ENCODE data around the gene FER. TPM values are rescaled to one million over a fixed set of nuclear protein-coding genes. Genes with fewer than 3 reads are reported as not detected.

Gene FER
- total RNA-seq, 1 donor from 2014 or later = 38.2 TPM

- Mint-ChIP-seq H3K9me3 (ENCODE audit: unreplicated experiment) (no peaks in the 10 kb centered on the region), H3K4me3 (ENCODE audit: unreplicated experiment) (no peak overlapping the region), H3K27ac (ENCODE audit: unreplicated experiment) (no peak overlapping the region), H3K4me1 (ENCODE audit: unreplicated experiment) (no peaks in the 10 kb centered on the region), H3K27me3 (ENCODE audit: unreplicated experiment) (no peaks in the 10 kb centered on the region), H3K36me3 (ENCODE audit: unreplicated experiment) (peaks cover 5% of the 10 kb centered on the region)
- DNase-seq (ENCODE audit: extremely low spot score, unreplicated experiment) = no peak
- TF ChIP-seq CTCF (IDR thresholded peaks at IDR 0.05) = no peak
These were observed 430.1 kb downstream of the FER start for GRCh38 chr5:109177782-109178181.

GRCh38 chr5:109180668-109181067 lies 433.0 kb downstream of the FER start:
- no peak for DNase-seq (ENCODE audit: extremely low spot score, unreplicated experiment)

GRCh38 chr5:109186759-109187158 lies 439.1 kb downstream of the FER start:
- Mint-ChIP-seq H3K4me1 (ENCODE audit: unreplicated experiment) (peaks cover 8% of the 10 kb centered on the region), H3K4me3 (ENCODE audit: unreplicated experiment) (no peak overlapping the region), H3K9me3 (ENCODE audit: unreplicated experiment) (no peaks in the 10 kb centered on the region), H3K27me3 (ENCODE audit: unreplicated experiment) (no peaks in the 10 kb centered on the region), H3K36me3 (ENCODE audit: unreplicated experiment) (peaks cover 6% of the 10 kb centered on the region), H3K27ac (ENCODE audit: unreplicated experiment) (no peak overlapping the region)
- DNase-seq (ENCODE audit: extremely low spot score, unreplicated experiment) = no peak
- TF ChIP-seq CTCF (IDR thresholded peaks at IDR 0.05) = no peak

More at GRCh38 chr5:109180668-109181067, 433.0 kb downstream of the FER start:
- Mint-ChIP-seq H3K27me3 (ENCODE audit: unreplicated experiment) (no peaks in the 10 kb centered on the region), H3K9me3 (ENCODE audit: unreplicated experiment) (no peaks in the 10 kb centered on the region), H3K36me3 (ENCODE audit: unreplicated experiment) (peaks cover 5% of the 10 kb centered on the region), H3K4me1 (ENCODE audit: unreplicated experiment) (no peaks in the 10 kb centered on the region), H3K4me3 (ENCODE audit: unreplicated experiment) (no peak overlapping the region), H3K27ac (ENCODE audit: unreplicated experiment) (no peak overlapping the region)
- no peak for TF ChIP-seq CTCF (IDR thresholded peaks at IDR 0.05)

GRCh38 chr5:109191153-109191558 lies 443.5 kb downstream of the FER start:
- no peaks in the 10 kb centered on the region for H3K9me3 Mint-ChIP-seq (ENCODE audit: unreplicated experiment)
- peaks cover 4% of the 10 kb centered on the region for H3K36me3 Mint-ChIP-seq (ENCODE audit: unreplicated experiment)
- no peak overlapping the region for H3K4me3 Mint-ChIP-seq (ENCODE audit: unreplicated experiment)
- no peaks in the 10 kb centered on the region for H3K27me3 Mint-ChIP-seq (ENCODE audit: unreplicated experiment)
- H3K4me1 Mint-ChIP-seq (ENCODE audit: unreplicated experiment) = peaks cover 16% of the 10 kb centered on the region
- no peak overlapping the region for H3K27ac Mint-ChIP-seq (ENCODE audit: unreplicated experiment)
- no peak for TF ChIP-seq CTCF (IDR thresholded peaks at IDR 0.05)
- no peak for DNase-seq (ENCODE audit: extremely low spot score, unreplicated experiment)

GRCh38 chr5:109192027-109192426 lies 444.3 kb downstream of the FER start:
- H3K9me3 Mint-ChIP-seq (ENCODE audit: unreplicated experiment) = no peaks in the 10 kb centered on the region
- TF ChIP-seq CTCF (IDR thresholded peaks at IDR 0.05) = no peak
- no peak for DNase-seq (ENCODE audit: extremely low spot score, unreplicated experiment)
- H3K4me3 Mint-ChIP-seq (ENCODE audit: unreplicated experiment) = no peak overlapping the region
- no peaks in the 10 kb centered on the region for H3K27me3 Mint-ChIP-seq (ENCODE audit: unreplicated experiment)
- H3K27ac Mint-ChIP-seq (ENCODE audit: unreplicated experiment) = no peak overlapping the region
- peaks cover 16% of the 10 kb centered on the region for H3K4me1 Mint-ChIP-seq (ENCODE audit: unreplicated experiment)
- H3K36me3 Mint-ChIP-seq (ENCODE audit: unreplicated experiment) = peaks cover 4% of the 10 kb centered on the region

Measured in osteocyte (in vitro differentiated cells).